ENCODE results near the gene IL37. TPM values are rescaled to one million over a fixed set of nuclear protein-coding genes. Genes with fewer than 3 reads are reported as not detected.
"Not testable (repeated sequence)": the region's sequence is repeated elsewhere in the genome, so short reads cannot be mapped to it uniquely, and the experiment has no call there.

Gene IL37
- total RNA-seq, 3 donors from 2014 or later = not detected

- H3K4me1 Mint-ChIP-seq (ENCODE audit: low read depth) = peaks cover 25% of the 10 kb centered on the region
- no peak overlapping the region for H3K4me3 Mint-ChIP-seq
- no peaks in the 10 kb centered on the region for H3K36me3 Mint-ChIP-seq (ENCODE audit: insufficient read depth)
- no peaks in the 10 kb centered on the region for H3K9me3 Mint-ChIP-seq
- DNase-seq = no peak
- ATAC-seq = peak; percentile 61 to 71
- no peaks in the 10 kb centered on the region for H3K27me3 Mint-ChIP-seq (ENCODE audit: low read depth)
These were observed 29.6 kb upstream of the IL37 start for GRCh38 chr2:112881217-112881985.

GRCh38 chr2:112883669-112884068 is 27.3 kb upstream of the IL37 start:
- no peaks in the 10 kb centered on the region for H3K36me3 Mint-ChIP-seq (ENCODE audit: insufficient read depth)
- peaks cover 25% of the 10 kb centered on the region for H3K4me1 Mint-ChIP-seq (ENCODE audit: low read depth)
- H3K9me3 Mint-ChIP-seq = no peaks in the 10 kb centered on the region
- DNase-seq (no peak), ATAC-seq (no peak)
- H3K4me3 Mint-ChIP-seq = no peak overlapping the region
- H3K27me3 Mint-ChIP-seq (ENCODE audit: low read depth) = no peaks in the 10 kb centered on the region

GRCh38 chr2:112884869-112885505 is 26.0 kb upstream of the IL37 start:
- DNase-seq (peak; percentile 64), ATAC-seq (peak; percentile 81 to 89)
- Mint-ChIP-seq H3K4me3 (no peak overlapping the region), H3K27me3 (ENCODE audit: low read depth) (no peaks in the 10 kb centered on the region), H3K4me1 (ENCODE audit: low read depth) (peaks cover 22% of the 10 kb centered on the region), H3K36me3 (ENCODE audit: insufficient read depth) (no peaks in the 10 kb centered on the region), H3K9me3 (no peaks in the 10 kb centered on the region)

- Mint-ChIP-seq H3K9me3 (no peaks in the 10 kb centered on the region), H3K4me3 (no peak overlapping the region), H3K36me3 (ENCODE audit: insufficient read depth) (no peaks in the 10 kb centered on the region), H3K4me1 (ENCODE audit: low read depth) (peaks cover 17% of the 10 kb centered on the region), H3K27me3 (ENCODE audit: low read depth) (no peaks in the 10 kb centered on the region)
- ATAC-seq (no peak), DNase-seq (no peak)
These were observed 25.5 kb upstream of the IL37 start for GRCh38 chr2:112885506-112885902.

GRCh38 chr2:112886291-112886690 is 24.7 kb upstream of the IL37 start:
- H3K27me3 Mint-ChIP-seq (ENCODE audit: low read depth) = no peaks in the 10 kb centered on the region
- no peaks in the 10 kb centered on the region for H3K36me3 Mint-ChIP-seq (ENCODE audit: insufficient read depth)
- H3K4me1 Mint-ChIP-seq (ENCODE audit: low read depth) = peaks cover 10% of the 10 kb centered on the region
- DNase-seq = no peak
- H3K9me3 Mint-ChIP-seq = no peaks in the 10 kb centered on the region
- no peak for ATAC-seq
- no peak overlapping the region for H3K4me3 Mint-ChIP-seq

- Mint-ChIP-seq H3K4me3 (no peak overlapping the region), H3K4me1 (ENCODE audit: low read depth) (peaks cover 8% of the 10 kb centered on the region), H3K36me3 (ENCODE audit: insufficient read depth) (no peaks in the 10 kb centered on the region), H3K27me3 (ENCODE audit: low read depth) (no peaks in the 10 kb centered on the region), H3K9me3 (no peaks in the 10 kb centered on the region)
- DNase-seq (no peak), ATAC-seq (no peak)
These were observed 22.8 kb upstream of the IL37 start for GRCh38 chr2:112887964-112888749.

GRCh38 chr2:112889976-112890375 is 21.0 kb upstream of the IL37 start:
- H3K4me3 Mint-ChIP-seq = no peak overlapping the region
- no peaks in the 10 kb centered on the region for H3K36me3 Mint-ChIP-seq (ENCODE audit: insufficient read depth)
- no peak for DNase-seq
- no peaks in the 10 kb centered on the region for H3K9me3 Mint-ChIP-seq
- H3K4me1 Mint-ChIP-seq (ENCODE audit: low read depth) = peaks cover 4% of the 10 kb centered on the region
- H3K27me3 Mint-ChIP-seq (ENCODE audit: low read depth) = no peaks in the 10 kb centered on the region
- ATAC-seq = no peak

- no peaks in the 10 kb centered on the region for H3K9me3 Mint-ChIP-seq
These were observed 19.6 kb upstream of the IL37 start for GRCh38 chr2:112891385-112891831.

GRCh38 chr2:112893752-112894151 is 17.2 kb upstream of the IL37 start:
- H3K27me3 Mint-ChIP-seq (ENCODE audit: low read depth) = peaks cover 8% of the 10 kb centered on the region
- H3K4me3 Mint-ChIP-seq = no peak overlapping the region
- H3K4me1 Mint-ChIP-seq (ENCODE audit: low read depth) = no peaks in the 10 kb centered on the region
- DNase-seq = no peak
- ATAC-seq = no peak
- no peaks in the 10 kb centered on the region for H3K9me3 Mint-ChIP-seq
- no peaks in the 10 kb centered on the region for H3K36me3 Mint-ChIP-seq (ENCODE audit: insufficient read depth)

More at GRCh38 chr2:112891385-112891831, 19.6 kb upstream of the IL37 start:
- no peak for DNase-seq
- Mint-ChIP-seq H3K4me3 (no peak overlapping the region), H3K27me3 (ENCODE audit: low read depth) (no peaks in the 10 kb centered on the region), H3K36me3 (ENCODE audit: insufficient read depth) (no peaks in the 10 kb centered on the region), H3K4me1 (ENCODE audit: low read depth) (no peaks in the 10 kb centered on the region)
- no peak for ATAC-seq

GRCh38 chr2:112896909-112897623 is 13.9 kb upstream of the IL37 start:
- no peaks in the 10 kb centered on the region for H3K4me1 Mint-ChIP-seq (ENCODE audit: low read depth)
- ATAC-seq (no peak), DNase-seq (no peak)
- no peaks in the 10 kb centered on the region for H3K36me3 Mint-ChIP-seq (ENCODE audit: insufficient read depth)
- no peak overlapping the region for H3K4me3 Mint-ChIP-seq
- peaks cover 8% of the 10 kb centered on the region for H3K27me3 Mint-ChIP-seq (ENCODE audit: low read depth)
- no peaks in the 10 kb centered on the region for H3K9me3 Mint-ChIP-seq

- Mint-ChIP-seq H3K36me3 (ENCODE audit: insufficient read depth) (no peaks in the 10 kb centered on the region), H3K4me3 (no peak overlapping the region), H3K9me3 (no peaks in the 10 kb centered on the region), H3K4me1 (ENCODE audit: low read depth) (no peaks in the 10 kb centered on the region), H3K27me3 (ENCODE audit: low read depth) (peaks cover 8% of the 10 kb centered on the region)
- DNase-seq (no peak), ATAC-seq (no peak)
These were observed 13.4 kb upstream of the IL37 start for GRCh38 chr2:112897624-112897978.

- H3K36me3 Mint-ChIP-seq (ENCODE audit: insufficient read depth); H3K4me1 Mint-ChIP-seq (ENCODE audit: low read depth); H3K9me3 Mint-ChIP-seq; H3K4me3 Mint-ChIP-seq; ATAC-seq; DNase-seq; H3K27me3 Mint-ChIP-seq (ENCODE audit: low read depth): not testable (repeated sequence)
These were observed 9.4 kb upstream of the IL37 start for GRCh38 chr2:112901431-112902065.

GRCh38 chr2:112902816-112903215 is 8.1 kb upstream of the IL37 start:
- no peaks in the 10 kb centered on the region for H3K9me3 Mint-ChIP-seq
- H3K27me3 Mint-ChIP-seq (ENCODE audit: low read depth) = peaks cover 6% of the 10 kb centered on the region
- no peak overlapping the region for H3K4me3 Mint-ChIP-seq
- H3K4me1 Mint-ChIP-seq (ENCODE audit: low read depth) = no peaks in the 10 kb centered on the region
- no peaks in the 10 kb centered on the region for H3K36me3 Mint-ChIP-seq (ENCODE audit: insufficient read depth)
- no peak for DNase-seq
- no peak for ATAC-seq

- no peaks in the 10 kb centered on the region for H3K9me3 Mint-ChIP-seq
- H3K27me3 Mint-ChIP-seq (ENCODE audit: low read depth) = peaks cover 2% of the 10 kb centered on the region
- no peaks in the 10 kb centered on the region for H3K4me1 Mint-ChIP-seq (ENCODE audit: low read depth)
- ATAC-seq = no peak
- no peak for DNase-seq
- no peaks in the 10 kb centered on the region for H3K36me3 Mint-ChIP-seq (ENCODE audit: insufficient read depth)
- no peak overlapping the region for H3K4me3 Mint-ChIP-seq
These were observed 6.1 kb upstream of the IL37 start for GRCh38 chr2:112904883-112905282.
